Esophagus squamous epithelium (tissue), 5 donors: ENCODE data around the gene SLC45A2. TPM values are rescaled to one million over a fixed set of nuclear protein-coding genes. Genes with fewer than 3 reads are reported as not detected.
"Not testable (repeated sequence)": the region's sequence is repeated elsewhere in the genome, so short reads cannot be mapped to it uniquely, and the experiment has no call there.

Source experiments
- DNase-seq: peaks from one replicate; lab custom pipeline; 2025; lab: John Stamatoyannopoulos, UW
- H3K27ac ChIP-seq, 4 donors: fragments of 200-600 bp; sonication (generic); one replicate each; pipeline ENCODE4 v1.5.1; 2016 to 2019; ENCODE audit warnings: mild to moderate bottlenecking in 1 of 4
- H3K27me3 ChIP-seq, 4 donors: fragments of 200-600 bp; sonication (generic); 1 replicate in 3 of 4; 2 replicates in 1 of 4; pipeline versions ENCODE4 v1.5.1 to v1.6.0; 2017 to 2021; ENCODE audit warnings: antibody characterized with exemption in 1 of 4
- H3K36me3 ChIP-seq, 3 donors: fragments of 200-600 bp; sonication (generic); one replicate each; pipeline ENCODE4 v1.5.1; 2016 to 2019
- H3K4me1 ChIP-seq, 3 donors: fragments of 200-600 bp; sonication (generic); one replicate each; pipeline ENCODE4 v1.5.1; 2017 to 2019
- H3K4me3 ChIP-seq, 4 donors: fragments of 200-600 bp; sonication (generic); 1 replicate in 3 of 4; 2 replicates in 1 of 4; pipeline ENCODE4 v1.5.1; 2016 to 2019; ENCODE audit warnings: mild to moderate bottlenecking in 2 of 4, moderate library complexity in 1 of 4
- H3K9me3 ChIP-seq, 3 donors: fragments of 200-600 bp; sonication (generic); one replicate each; pipeline ENCODE4 v1.5.1; 2016 to 2019
- POLR2A ChIP-seq, 4 donors: fragments of 450-650 bp; IDR thresholded peaks; one replicate each; pipeline ENCODE4 v1.6.1; 2017; ENCODE audit warnings: antibody characterized with exemption in 4 of 4, mild to moderate bottlenecking in 4 of 4, moderate library complexity in 3 of 4
- WGBS, 2 donors: methylation state at CpG; one replicate each; pipeline ENCODE4 v1.1.5; 2018; 5-methylcytosine and 5-hydroxymethylcytosine counted together
- intact Hi-C: fragments of 100-400 bp; cut with DNase I; formaldehyde crosslinking; loops from one replicate; pipeline ENCODE4 v1.15.0; 2022
- total RNA-seq, 4 donors: library from RNA; depleted of rRNA; stranded (reverse); fragments of >200 nt; gene quantifications; one replicate each; pipeline ENCODE4 v1.1.0, GENCODE V29; 2016
- TF ChIP-seq, protein P1 (sequence below), 6 experiments: fragments of 450-650 bp in 4 of 6; fragments of 200-600 bp in 2 of 6; sonication (generic) in 2 of 6; IDR thresholded peaks; one replicate each; pipeline ENCODE4 v1.5.1; 2016 to 2019; ENCODE audit warnings: antibody characterized with exemption in 6 of 6, mild to moderate bottlenecking in 4 of 6, moderate library complexity in 4 of 6
- donor health status: DM: yes; HTN: yes; CAD: no.

SLC45A2 gene, protein sequence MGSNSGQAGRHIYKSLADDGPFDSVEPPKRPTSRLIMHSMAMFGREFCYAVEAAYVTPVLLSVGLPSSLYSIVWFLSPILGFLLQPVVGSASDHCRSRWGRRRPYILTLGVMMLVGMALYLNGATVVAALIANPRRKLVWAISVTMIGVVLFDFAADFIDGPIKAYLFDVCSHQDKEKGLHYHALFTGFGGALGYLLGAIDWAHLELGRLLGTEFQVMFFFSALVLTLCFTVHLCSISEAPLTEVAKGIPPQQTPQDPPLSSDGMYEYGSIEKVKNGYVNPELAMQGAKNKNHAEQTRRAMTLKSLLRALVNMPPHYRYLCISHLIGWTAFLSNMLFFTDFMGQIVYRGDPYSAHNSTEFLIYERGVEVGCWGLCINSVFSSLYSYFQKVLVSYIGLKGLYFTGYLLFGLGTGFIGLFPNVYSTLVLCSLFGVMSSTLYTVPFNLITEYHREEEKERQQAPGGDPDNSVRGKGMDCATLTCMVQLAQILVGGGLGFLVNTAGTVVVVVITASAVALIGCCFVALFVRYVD
- under 1 TPM in 1 of 4 donors, not detected in 3; 0.19 TPM for total RNA-seq

DNA sequence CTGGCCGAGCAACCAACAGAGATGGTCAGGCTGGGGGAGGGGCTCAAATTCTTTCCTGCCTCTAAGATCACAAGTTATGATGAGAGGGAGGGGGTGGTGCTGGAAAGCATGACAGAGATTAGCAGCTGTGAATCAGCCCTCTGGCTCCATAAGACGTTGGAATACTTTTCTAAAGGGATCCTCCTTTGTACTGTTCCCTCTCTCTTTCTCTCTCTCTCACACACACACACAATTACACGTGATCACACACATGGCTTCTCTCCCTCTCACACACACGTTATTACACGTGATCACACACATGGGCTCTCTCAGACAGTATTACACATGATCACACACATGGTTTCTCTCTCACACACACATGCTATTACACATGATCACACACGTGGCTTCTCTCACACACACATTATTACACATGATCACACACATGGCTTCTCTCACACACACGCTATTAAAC, at the start of gene SLC45A2:
TSS of gene SLC45A2 (minus strand) at position 23 of the 454 bp plus-strand sequence. CDS start 110 bp downstream, outside the sequence.
- H3K4me1 ChIP-seq: peaks cover 0 to 4% (median 0%) of the 10 kb centered on the region in 3 donors
- peaks cover 0 to 34% (median 3%) of the 10 kb centered on the region in 3 donors for H3K36me3 ChIP-seq
- no peak within 1 kb of the TSS for H3K27ac ChIP-seq
- no peak for DNase-seq
- 72 to 75% methylated on average over 6 to 7 of the region's 7 CpGs for WGBS, 2 donors
- H3K4me3 ChIP-seq: no peak within 1 kb of the TSS
- no peaks in the 10 kb centered on the region for H3K27me3 ChIP-seq
- TF ChIP-seq, protein P1, sequence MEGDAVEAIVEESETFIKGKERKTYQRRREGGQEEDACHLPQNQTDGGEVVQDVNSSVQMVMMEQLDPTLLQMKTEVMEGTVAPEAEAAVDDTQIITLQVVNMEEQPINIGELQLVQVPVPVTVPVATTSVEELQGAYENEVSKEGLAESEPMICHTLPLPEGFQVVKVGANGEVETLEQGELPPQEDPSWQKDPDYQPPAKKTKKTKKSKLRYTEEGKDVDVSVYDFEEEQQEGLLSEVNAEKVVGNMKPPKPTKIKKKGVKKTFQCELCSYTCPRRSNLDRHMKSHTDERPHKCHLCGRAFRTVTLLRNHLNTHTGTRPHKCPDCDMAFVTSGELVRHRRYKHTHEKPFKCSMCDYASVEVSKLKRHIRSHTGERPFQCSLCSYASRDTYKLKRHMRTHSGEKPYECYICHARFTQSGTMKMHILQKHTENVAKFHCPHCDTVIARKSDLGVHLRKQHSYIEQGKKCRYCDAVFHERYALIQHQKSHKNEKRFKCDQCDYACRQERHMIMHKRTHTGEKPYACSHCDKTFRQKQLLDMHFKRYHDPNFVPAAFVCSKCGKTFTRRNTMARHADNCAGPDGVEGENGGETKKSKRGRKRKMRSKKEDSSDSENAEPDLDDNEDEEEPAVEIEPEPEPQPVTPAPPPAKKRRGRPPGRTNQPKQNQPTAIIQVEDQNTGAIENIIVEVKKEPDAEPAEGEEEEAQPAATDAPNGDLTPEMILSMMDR (IDR thresholded peaks at IDR 0.05): no peak
- no peak for TF ChIP-seq POLR2A (IDR thresholded peaks at IDR 0.05)
- no peaks in the 10 kb centered on the region for H3K9me3 ChIP-seq
- intact Hi-C loops: no loop called here

DNA sequence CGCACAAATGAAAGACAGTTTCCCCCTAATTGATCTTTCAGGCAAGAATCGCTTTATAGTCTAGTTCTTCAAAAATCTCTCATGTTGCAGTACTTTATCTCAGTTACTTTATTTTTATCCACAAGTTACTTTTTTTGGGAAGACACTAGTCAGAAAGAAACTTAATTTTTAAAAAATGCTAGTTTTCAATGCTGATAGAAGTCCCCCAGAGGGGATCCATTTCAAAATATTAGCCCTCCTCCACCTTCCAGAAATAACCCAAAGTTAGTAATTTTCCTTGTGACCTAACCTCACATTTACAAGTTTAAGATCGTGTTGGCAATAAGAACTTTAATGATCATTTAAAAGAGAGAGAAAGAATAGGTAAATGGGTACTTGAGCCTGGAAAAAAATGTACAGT, 47.5 kb upstream of the SLC45A2 start:
- TF ChIP-seq, protein P1 (IDR thresholded peaks at IDR 0.05): no peak
- TF ChIP-seq POLR2A (IDR thresholded peaks at IDR 0.05): no peak

DNA sequence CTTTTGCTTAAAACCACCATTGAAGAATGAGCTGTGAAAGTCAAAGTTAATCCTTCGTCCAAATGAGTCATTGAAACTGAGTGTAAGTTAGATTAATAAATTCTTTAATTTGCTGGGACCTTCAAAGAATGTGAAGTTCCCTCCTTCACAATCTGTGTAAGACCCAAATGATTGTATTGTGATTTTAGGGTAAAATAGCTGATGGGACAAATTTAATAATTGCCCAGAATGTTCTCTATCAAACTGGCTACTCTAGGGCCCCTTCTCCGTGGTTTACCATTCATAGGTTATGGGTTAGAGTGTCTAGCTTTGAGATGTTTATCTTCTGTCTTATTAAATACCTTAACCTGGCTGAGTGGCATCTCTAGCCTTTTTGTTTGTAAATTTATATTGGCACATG, 46.6 kb upstream of the SLC45A2 start:
- H3K27me3 ChIP-seq: no peaks in the 10 kb centered on the region
- no peaks in the 10 kb centered on the region for H3K9me3 ChIP-seq
- intact Hi-C loops: no loop called here
- TF ChIP-seq, protein P1 (IDR thresholded peaks at IDR 0.05): no peak
- TF ChIP-seq POLR2A (IDR thresholded peaks at IDR 0.05): no peak
- DNase-seq: no peak
- H3K4me1 ChIP-seq: no peaks in the 10 kb centered on the region
- no peak overlapping the region for H3K4me3 ChIP-seq
- no peak overlapping the region for H3K27ac ChIP-seq
- 84 to 89% methylated on average over 2 of the region's 2 CpGs for WGBS, 2 donors
- H3K36me3 ChIP-seq: peaks cover 0 to 28% (median 0%) of the 10 kb centered on the region in 3 donors

More for the DNA sequence above, 47.5 kb upstream of the SLC45A2 start:
- H3K9me3 ChIP-seq: no peaks in the 10 kb centered on the region
- no peak overlapping the region for H3K4me3 ChIP-seq
- H3K27ac ChIP-seq: no peak overlapping the region
- no peaks in the 10 kb centered on the region for H3K4me1 ChIP-seq
- intact Hi-C loops: no loop called here
- H3K36me3 ChIP-seq: peaks cover 0 to 28% (median 0%) of the 10 kb centered on the region in 3 donors
- 77 to 87% methylated on average over 3 of the region's 3 CpGs for WGBS, 2 donors
- H3K27me3 ChIP-seq: no peaks in the 10 kb centered on the region
- no peak for DNase-seq

DNA sequence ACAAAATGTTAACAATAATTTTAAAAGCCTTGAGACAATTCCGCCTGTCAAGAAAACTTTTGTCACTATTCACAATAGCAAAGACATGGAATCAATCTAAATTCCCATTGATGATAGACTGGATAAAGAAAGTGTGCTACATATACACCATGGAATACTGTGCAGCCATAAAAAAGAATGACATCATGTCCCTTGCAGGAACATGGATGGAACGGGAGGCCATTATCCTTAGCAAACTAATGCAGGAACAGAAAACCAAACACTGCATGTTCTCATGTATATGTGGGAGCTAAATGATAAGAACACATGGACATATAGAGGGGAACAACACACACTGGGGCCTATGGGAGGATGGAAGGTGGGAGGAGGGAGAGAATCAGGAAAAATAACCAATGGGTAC, 46.1 kb upstream of the SLC45A2 start:
- H3K27ac ChIP-seq, intact Hi-C loops, H3K4me1 ChIP-seq, DNase-seq, H3K9me3 ChIP-seq, H3K4me3 ChIP-seq, H3K27me3 ChIP-seq: not testable (repeated sequence)
- peaks cover 0 to 26% (median 0%) of the 10 kb centered on the region in 3 donors for H3K36me3 ChIP-seq
- WGBS, 2 donors: 91 to 95% methylated on average over 2 of the region's 2 CpGs

DNA sequence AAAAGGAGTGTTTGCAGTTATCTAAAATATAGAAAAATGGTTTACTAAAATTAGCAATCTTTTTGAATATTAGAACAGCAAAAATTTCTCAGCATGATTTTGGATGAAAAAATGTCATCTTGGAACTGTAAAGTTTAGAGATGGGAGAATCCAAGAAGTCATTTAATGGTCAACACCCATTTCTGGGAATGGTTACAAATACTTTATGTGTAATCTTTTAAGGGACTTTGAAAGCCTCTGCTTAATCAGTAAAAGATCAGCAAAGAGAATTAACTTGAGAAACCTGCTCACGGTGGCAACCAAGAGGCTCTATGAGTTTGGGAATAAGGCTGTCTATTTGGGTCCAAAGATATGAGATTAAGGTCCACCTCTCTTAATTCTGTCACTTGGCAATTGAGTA, 45.6 kb upstream of the SLC45A2 start:
- Histone ChIP-seq H3K9me3 (no peaks in the 10 kb centered on the region), H3K4me1 (no peaks in the 10 kb centered on the region), H3K27me3 (no peaks in the 10 kb centered on the region), H3K36me3 (peaks cover 0 to 20% (median 0%) of the 10 kb centered on the region in 3 donors), H3K4me3 (no peak overlapping the region), H3K27ac (no peak overlapping the region)
- 83 to 88% methylated on average over 1 of the region's 1 CpG for WGBS, 2 donors
- no peak for TF ChIP-seq POLR2A (IDR thresholded peaks at IDR 0.05)
- TF ChIP-seq, protein P1 (IDR thresholded peaks at IDR 0.05): no peak
- intact Hi-C loops: no loop called here
- DNase-seq: no peak
